Stomach (tissue), 4 donors: Measurements from ENCODE around the gene REPS1.

Experiments
- POLR2A ChIP-seq, 4 donors: fragments of 450-650 bp; IDR thresholded peaks; one replicate each; pipeline ENCODE4 v1.6.1; 2016; ENCODE audit warnings: antibody characterized with exemption in 4 of 4, control low read depth in 2 of 4, mild to moderate bottlenecking in 1 of 4, moderate library complexity in 1 of 4
- POLR2AphosphoS5 ChIP-seq, 3 donors: sonication (generic); formaldehyde crosslinking; IDR thresholded peaks; one replicate each; pipeline ENCODE4 v1.6.1; 2016; ENCODE audit warnings: antibody characterized with exemption in 3 of 3

- TF ChIP-seq POLR2AphosphoS5 (IDR thresholded peaks at IDR 0.05) (no peak), POLR2A (IDR thresholded peaks at IDR 0.05) (no peak)
Observed at GRCh38 chr6:138965291-138965874, 22.7 kb downstream of the REPS1 start.
